GM18505 (cell line): ENCODE data around the gene SLC66A1.

Source experiments
- ATAC-seq: cut with Tn5 transposase; IDR thresholded peaks from one replicate; pipeline ENCODE4 v1.9.1; 2021; ENCODE audit not compliant: unreplicated experiment
- POLR2A ChIP-seq: IDR thresholded peaks from 4 replicates; pipeline ENCODE4 v1.6.1; 2011; ENCODE audit warnings: borderline replicate concordance; ENCODE audit not compliant: insufficient read depth, insufficient read length; ENCODE audit errors: extremely low read depth

The SLC66A1 gene

GRCh38 chr1:19348441-19349198 is 36.5 kb downstream of the SLC66A1 start:
- no peak for ATAC-seq
- no peak for TF ChIP-seq POLR2A

DNA sequence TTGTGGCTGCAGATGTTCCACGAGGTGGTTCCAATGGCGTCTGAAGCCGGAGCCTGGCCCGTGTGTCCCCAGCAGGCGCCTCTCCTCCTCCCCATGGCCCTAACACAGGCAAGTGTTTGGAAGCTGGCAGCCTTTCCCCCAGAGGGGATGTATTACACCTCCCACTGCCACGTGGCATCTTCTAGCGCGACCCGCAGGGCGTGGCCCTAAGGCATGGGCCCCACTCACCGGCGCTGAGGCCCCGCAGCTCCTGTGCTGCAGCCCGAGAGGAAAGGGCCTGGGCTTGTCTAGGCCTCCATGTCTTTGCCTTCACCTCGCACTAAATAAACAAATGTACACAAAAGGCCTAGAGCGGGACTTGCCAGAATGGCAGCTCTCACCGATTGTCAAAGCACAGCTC is 37.9 kb downstream of the SLC66A1 start:
- no peak for TF ChIP-seq POLR2A
- no peak for ATAC-seq

DNA sequence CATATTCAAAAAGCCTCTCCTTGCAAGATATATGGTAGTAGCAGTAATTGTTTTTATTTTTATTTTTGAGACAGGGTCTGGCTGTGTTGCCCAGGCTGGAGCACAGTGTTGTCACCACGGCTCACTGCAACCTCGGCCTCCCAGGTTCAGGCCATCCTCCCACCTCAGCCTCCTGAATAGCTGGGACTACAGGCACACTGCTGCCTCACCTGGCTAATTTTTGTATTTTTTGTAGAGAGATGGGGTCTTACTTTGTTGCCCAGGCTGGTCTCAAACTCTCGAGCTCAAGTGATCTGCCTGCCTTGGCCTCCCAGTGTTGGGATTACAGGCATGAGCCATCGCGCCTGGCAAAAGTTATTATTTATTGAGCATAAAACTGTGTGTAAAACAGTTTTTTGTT is 38.4 kb downstream of the SLC66A1 start:
- ATAC-seq: no peak
- no peak for TF ChIP-seq POLR2A

GRCh38 chr1:19351873-19352272 is 39.7 kb downstream of the SLC66A1 start:
- no peak for ATAC-seq
- TF ChIP-seq POLR2A: no peak

DNA sequence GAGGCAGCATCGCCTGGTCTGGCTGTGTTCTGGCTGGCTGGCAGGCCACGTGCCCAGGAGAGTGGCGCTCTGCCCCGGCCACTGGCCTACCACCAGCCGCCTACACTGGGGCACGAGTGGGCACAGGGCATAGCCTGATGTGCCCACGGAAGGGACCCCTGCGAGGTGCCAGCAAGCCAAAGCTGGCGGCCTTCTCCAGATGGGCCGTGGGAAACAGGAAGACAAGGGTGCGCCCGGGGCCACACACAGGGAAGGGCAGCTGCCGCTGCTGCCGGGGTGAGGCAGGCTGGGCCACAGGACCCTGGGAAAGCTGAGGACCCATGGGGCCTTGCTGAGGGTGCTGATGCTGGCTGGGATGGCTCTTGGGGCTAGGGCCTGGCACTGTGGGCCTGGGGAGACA is 40.7 kb downstream of the SLC66A1 start:
- no peak for ATAC-seq
- no peak for TF ChIP-seq POLR2A

GRCh38 chr1:19353596-19353995 is 41.5 kb downstream of the SLC66A1 start:
- no peak for ATAC-seq
- TF ChIP-seq POLR2A: no peak

DNA sequence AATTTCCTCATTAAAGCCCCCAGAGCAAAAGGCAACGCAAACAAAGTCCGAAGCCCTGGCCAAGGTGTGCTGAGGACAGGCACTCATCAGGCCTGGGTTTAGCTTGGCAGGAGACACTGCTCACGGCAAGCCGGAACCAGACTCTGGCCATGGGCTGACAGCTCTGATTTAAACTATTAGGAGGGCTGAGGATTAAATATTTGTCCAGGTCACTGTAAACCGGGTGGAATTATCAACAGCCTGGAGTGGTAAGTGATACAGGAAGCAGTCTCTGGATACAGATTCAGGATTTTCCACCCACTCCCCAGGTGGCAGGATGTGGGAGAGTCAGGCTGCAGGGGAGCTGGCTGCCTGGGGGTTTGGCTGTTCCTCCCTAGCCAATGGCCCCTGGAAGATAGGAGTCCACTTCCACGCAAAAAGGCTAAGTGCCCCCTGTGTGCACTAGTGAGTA is 42.4 kb downstream of the SLC66A1 start:
- ATAC-seq: no peak
- TF ChIP-seq POLR2A: no peak

DNA sequence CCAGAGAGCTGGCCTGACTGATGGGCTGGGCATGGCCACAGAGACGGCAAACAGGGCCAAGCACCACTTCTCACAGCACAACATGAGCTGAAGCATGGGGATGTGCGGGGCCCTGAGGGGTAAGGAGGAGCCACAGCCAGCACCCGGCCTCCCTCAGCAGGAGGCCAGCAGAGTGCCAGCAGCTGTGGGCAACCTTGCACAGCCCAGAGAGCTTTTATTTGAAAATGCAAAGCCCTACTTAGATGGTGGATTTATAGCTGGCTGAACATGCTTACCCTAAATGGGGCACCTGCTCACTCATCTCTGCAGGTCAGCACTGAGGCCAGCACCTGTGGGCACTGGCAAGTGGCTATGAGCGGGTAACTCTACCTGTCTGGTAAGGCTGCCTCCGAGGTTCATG is 44.1 kb downstream of the SLC66A1 start:
- no peak for ATAC-seq
- TF ChIP-seq POLR2A: no peak

GRCh38 chr1:19357299-19357986 is 45.3 kb downstream of the SLC66A1 start:
- no peak for TF ChIP-seq POLR2A
- no peak for ATAC-seq

- no peak for ATAC-seq
- TF ChIP-seq POLR2A: no peak
Observed at GRCh38 chr1:19358710-19359109, 46.6 kb downstream of the SLC66A1 start.

- ATAC-seq: no peak
- TF ChIP-seq POLR2A: no peak
Observed at GRCh38 chr1:19359357-19359756, 47.2 kb downstream of the SLC66A1 start.

- no peak for ATAC-seq
- TF ChIP-seq POLR2A: no peak
Observed at GRCh38 chr1:19360016-19360415, 47.9 kb downstream of the SLC66A1 start.

GRCh38 chr1:19360432-19360831 is 48.3 kb downstream of the SLC66A1 start:
- TF ChIP-seq POLR2A: no peak

More at GRCh38 chr1:19360432-19360831, 48.3 kb downstream of the SLC66A1 start:
- ATAC-seq: no peak
